Activated CD8-positive, alpha-beta memory T cell treated with anti-CD3 and anti-CD28 coated beads for 36 hours (primary cell): ENCODE results near the gene ATXN2. TPM values are rescaled to one million over a fixed set of nuclear protein-coding genes. Genes with fewer than 3 reads are reported as not detected.
"Not testable (repeated sequence)": the region's sequence is repeated elsewhere in the genome, so short reads cannot be mapped to it uniquely, and the experiment has no call there.

ENCODE experiments used
- CTCF ChIA-PET: fragments of 350-600 bp; sonication (Branson Sonifier 250); formaldehyde crosslinking; loops from one replicate; lab custom pipeline; 2021; ENCODE audit warnings: antibody characterized with exemption; lab: Charles Lee
- POLR2A ChIA-PET: fragments of 350-600 bp; sonication (Branson Sonifier 250); formaldehyde crosslinking; loops from one replicate; lab custom pipeline; 2021; ENCODE audit warnings: antibody characterized with exemption; lab: Charles Lee
- total RNA-seq, 2 experiments: library from RNA; stranded (reverse); gene quantifications; one replicate each; pipeline ENCODE4 v1.2.3, GENCODE V29; 2021

Gene ATXN2
- total RNA-seq, 2 experiments from 2014 or later, result 40.8 to 46.3 TPM

DNA sequence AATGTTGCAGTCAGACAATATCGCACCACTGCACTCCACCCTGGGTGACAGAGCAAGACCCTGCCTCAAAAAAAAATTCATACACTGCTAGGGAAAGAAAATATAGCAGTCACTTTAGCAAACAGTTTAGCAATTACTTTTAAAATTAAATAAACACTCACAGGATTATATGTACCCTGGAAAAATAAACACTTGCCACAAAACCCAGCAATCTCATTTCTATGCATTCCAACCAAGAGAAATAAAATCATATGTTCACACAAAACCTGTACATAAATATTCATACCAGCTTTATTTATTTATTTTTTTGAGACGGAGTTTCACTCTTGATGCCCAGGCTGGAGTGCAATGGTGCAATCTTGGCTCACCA lies 20.2 kb downstream of the ATXN2 start:
- CTCF ChIA-PET, result no interaction called here

DNA sequence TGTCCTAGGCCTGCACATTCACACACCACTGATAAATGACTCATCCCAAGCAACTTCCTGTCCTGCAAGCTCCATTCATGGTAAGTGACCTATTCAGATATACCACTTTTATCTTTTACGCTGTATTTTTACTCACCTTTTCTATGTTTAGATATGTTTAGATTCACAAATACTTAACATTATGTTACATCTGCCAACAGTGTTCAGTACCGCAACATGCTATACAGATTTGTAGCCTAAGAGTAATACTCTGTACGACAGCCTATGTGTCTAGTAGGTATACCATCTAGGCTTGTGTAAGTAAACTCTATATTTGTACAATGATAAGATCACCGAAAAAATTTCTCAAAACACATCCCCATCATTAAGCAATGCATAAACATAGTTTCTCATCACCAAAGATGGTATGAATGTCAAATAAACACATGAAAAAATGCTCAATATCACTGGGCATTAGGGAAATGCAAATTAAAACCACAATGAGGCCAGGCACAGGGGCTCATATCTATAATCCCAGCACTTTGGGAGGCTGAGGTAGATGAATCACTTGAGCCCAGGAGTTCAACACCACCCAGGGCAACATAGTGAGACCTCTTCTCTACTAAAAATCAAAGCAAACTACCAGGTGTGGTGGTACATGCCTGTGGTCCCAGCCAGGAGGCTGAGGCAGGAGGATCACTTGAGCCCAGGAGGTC lies 20.7 kb downstream of the ATXN2 start:
- ChIA-PET POLR2A (no interaction called here), CTCF (no interaction called here)

More for the DNA sequence above, 20.2 kb downstream of the ATXN2 start:
- POLR2A ChIA-PET, result no interaction called here

DNA sequence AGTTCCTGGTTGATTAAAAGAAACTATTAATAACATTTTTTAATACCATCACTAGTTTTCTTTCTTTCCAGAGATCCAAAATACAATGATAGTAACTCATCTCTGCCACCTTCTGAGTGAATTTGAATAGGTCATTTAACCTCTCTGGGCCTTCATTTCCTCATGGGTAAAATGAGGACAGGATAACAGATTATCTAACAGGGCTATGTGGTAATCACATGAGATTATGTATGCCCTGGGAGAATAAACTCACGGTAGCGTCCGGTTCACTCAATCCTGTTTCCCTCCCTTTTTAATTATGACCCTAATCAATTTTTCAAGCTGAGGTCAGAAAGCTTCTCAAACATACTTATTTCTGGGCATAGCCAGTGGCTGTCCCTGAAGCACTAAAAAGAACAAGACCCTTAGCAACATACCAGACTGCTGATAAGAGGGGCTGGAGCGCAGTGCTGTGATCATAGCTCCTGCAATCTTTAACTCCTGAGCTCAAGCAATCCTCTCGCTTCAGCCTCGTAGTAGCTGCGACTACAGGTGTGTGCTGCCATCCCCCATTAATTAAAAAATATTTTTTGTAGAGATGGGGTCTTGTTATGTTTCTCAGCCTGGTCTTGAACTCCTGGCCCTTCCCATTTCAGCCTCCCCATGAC lies 24.2 kb downstream of the ATXN2 start:
- ChIA-PET CTCF (no interaction called here), POLR2A (no interaction called here)

DNA sequence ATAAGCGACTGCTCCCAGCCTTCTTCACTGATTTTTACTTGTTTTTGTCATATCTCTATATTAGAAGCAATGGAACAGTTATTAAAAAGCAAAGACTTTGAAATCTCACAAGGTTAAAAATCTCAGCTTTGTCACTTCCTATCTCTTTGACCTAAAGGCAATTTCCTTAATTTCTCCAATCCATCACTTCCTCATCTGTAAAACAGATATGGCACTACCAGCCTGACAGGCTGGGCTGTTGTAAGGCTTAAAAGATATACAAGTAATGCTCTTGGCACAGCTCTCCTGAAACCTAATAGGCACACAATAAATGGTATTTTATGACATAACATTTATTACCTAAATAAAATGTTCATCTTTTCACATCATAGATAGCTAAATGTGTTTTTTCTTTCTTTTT lies 25.6 kb downstream of the ATXN2 start:
- ChIA-PET POLR2A (no interaction called here), CTCF (interaction anchor here (0.7 to 1.1 kb wide), 2 partner anchors 11 to 22 kb away, joined by 3 to 4 read pairs; no protein-coding TSS in a partner anchor)

DNA sequence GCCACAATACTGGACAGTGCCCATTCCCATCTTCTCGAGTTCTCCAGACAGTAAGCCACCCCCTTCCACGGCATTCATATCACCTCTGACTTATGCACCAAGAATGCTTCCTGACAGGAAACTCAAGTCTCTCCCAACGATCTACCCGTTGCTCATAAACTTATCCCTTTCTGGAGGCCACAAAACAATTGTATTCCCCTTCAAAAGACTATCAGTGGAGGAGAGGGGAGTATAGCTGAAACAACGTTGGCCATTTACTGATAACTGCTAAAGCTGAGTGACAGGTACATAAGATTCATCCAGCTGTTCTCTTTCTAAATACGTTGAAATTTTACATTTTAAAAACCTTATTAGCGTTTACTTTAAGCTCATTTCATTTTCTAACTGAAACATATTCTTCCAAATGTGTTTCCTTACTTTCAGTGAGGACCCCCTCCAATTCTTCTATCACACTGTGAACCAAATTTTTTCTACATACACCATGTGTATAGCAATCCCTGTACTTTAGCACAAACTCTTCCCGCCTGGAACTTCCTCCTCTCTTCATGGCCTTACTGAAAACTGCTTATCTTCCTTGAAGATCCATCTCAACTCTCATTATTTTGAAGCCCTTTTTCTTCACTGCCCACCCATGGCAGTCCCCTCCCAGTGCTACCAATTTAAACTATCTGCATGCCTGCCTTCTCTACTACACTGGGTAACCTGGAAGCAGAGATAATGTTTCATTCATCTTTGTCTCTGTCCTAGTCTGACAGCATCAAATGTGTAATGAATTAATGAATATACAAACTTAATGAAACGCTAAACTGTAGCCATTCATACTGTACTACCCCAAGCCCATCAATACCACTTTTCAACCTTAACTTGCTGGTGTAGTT lies 28.8 kb downstream of the ATXN2 start:
- POLR2A ChIA-PET, result no interaction called here
- CTCF ChIA-PET, result no interaction called here

DNA sequence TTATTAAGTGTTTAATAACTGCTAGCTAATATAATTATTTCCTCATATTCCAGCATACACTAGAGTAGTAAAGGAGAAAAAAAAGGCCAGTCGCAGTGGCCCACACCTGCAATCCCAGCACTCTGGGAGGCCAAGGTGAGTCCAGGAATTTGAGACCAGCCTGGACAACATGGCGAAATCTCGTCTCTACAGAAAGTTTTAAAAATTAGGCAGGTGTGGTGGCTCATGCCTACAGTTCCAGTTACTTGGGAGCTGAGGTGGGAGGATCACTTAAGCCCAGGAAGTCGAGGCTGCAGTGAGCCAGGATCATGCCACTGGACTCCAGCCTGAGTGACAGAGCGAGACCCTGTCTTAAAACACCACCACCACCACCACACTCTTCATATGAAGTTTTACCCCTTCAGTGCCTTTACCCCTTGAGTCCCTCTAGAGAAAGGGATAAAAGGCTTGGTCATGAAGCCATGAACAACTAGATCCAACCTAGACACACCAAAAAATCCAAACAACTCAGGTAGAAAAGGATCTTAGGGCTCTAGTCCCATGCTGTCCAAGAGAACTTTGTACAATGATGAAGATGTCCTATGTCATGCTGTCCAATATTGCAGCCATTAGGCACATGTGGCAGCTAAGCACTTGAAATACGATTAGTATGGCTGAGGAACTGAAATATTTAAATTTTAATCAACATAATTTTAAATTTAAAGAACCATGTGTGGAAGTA lies 29.6 kb downstream of the ATXN2 start:
- ChIA-PET CTCF (no interaction called here), POLR2A (no interaction called here)

DNA sequence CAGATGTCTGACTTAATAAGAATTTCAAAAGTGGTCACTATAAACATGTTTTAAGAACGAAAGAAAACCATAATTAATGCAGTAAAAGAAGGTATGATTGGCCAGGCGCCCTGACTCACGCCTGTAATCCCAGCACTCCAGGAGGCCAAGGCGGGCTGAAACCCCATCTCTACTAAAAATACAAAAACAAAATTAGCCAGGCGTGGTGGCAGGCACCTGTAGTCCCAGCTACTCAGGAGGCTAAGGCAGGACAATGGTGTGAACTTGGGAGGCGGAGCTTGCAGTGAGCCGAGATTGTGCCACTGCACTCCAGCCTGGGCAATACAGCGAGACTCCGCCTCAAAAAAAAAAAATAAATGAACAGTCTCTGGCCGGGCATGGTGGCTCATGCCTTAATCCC lies 38.3 kb downstream of the ATXN2 start:
- CTCF ChIA-PET, POLR2A ChIA-PET: not testable (repeated sequence)

DNA sequence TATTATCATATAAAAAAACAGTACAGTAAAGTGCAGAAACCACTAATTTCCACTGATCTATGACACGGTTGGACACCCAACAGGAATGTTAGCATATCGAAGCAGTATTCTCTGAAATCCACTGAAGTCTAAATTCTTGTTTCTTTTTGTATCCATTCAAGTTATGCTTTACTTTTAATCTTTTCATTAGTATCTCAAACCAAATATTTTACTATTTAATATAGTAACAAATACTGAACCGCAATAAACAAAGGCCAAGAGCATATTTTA lies 41.1 kb downstream of the ATXN2 start:
- POLR2A ChIA-PET, result no interaction called here

DNA sequence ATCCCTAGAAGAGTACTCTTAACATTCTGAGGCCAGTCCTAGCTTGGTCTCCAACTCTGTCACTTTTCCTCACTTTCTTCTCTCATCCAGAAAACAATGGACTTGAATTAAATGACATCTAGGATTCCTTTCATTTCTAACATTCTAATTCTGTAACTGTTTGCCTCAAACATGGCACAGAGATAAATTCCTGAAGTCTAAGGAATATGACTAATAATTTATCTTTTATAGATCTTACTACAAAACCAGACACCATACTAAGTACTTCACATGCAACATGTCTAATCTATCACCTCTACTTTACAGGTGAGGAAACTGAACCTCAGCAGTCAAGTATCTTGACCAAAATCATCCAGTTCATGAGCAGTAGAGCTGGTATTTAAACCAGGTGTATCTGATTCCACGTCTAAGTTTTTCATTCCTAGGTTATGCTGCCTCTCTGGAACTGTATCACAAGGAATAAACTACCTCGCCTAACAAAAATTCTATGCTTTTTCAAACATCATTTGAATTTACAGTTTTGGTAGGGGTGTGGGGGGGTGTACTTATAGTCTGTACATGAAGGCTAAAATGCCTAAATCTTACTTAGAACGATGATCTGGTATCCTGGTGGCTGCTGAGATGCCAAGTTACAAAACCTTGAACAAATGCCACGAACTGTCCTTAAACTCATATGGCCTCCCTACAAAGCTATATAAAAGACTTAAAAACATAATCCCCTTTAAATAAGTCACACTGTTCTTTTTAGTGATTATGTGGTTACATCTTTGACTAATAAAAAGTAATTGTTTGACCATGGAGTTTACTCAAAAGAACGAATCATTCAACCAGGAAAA lies 41.6 kb downstream of the ATXN2 start:
- ChIA-PET POLR2A (no interaction called here), CTCF (no interaction called here)

More for the DNA sequence above, 41.1 kb downstream of the ATXN2 start:
- CTCF ChIA-PET, result no interaction called here

DNA sequence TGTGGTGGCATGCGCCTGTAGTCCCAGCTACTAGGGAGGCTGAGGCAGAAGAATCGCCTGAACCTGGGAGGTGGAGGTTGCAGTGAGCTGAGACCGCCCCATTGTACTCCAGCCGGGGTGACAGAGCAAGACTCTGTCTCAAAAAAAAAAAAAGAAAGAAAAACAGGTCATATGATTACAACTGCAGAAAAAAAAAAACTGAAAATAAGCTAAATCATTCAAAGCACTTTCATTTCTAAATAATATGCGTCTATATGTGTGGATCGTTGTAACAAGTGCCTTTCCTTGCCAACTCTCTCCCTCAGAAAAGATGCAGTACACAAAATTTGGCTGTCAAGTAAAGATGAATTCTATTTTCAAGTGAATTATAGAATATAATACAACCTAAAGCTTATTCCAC lies 42.4 kb downstream of the ATXN2 start:
- ChIA-PET CTCF (interaction anchor here (0.6 kb wide), 1 partner anchor 123 kb away, joined by 3 read pairs; no protein-coding TSS in a partner anchor), POLR2A (no interaction called here)

DNA sequence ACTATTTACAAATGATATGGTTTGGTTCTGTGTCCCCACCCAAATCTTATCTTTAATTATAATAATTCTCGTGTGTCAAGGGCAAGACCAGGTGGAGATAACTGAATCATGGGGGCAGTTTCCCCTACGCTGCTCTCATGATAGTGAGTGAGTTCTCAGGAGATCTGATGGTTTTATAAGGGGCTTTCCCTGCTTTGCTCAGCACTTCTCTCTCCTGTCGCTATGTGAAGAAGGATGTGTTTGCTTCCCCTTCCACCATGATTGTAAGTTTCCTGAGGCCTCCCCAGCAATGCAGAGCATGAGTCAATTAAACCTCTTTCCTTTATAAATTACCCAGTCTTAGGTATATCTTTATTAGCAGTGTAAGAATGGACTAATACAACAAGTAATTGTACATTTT lies 43.8 kb downstream of the ATXN2 start:
- CTCF ChIA-PET, POLR2A ChIA-PET: not testable (repeated sequence)

DNA sequence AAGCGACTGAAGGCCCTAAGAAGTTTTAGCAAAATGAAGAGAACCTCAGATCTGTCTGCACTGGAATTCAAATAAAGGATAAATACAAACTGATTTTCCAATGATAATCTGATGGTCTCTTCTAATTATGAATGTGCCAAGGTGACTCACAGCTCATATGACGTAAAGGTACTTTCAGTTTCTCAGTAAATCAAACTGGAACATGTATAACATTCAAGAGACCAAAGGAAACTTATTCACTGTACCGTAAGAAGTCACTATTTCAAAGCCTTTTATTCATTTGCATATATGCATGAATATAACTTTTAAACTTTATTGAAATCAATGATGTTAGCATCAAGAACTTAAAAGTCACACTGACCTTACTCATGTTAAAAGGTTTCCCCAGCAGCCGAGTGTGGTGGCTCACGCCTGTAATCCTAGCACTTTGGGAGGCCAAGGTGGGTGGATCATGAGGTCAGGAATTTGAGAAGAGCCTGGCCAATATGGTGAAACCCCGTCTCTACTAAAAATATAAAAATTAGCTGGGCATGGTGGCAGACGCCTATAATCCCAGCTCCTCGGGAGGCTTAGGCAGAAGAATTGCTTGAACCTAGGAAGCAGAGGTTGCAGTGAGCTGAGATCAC lies 52.2 kb downstream of the ATXN2 start:
- CTCF ChIA-PET, result no interaction called here
- POLR2A ChIA-PET, result interaction anchor here (0.7 kb wide), 1 partner anchor 147 kb away, joined by 12 read pairs; no protein-coding TSS in a partner anchor

DNA sequence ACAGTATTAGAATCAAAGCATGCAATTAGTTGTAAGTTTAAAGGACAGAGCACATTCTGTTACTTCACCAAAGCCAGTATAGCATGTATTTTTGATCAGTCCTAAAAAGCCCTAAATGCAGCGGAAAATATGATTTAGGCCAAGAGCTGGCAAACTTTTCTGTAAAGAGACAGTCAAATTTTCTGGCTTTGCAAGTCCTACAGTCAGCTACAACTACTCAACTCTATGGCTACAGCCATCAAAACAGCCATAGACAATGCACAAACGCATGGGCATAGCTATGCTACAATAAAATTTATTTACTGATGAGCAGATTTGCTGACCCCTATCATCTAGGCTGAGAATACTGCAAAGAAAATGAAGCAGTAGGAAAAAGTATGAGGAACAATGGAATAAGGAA lies 52.9 kb downstream of the ATXN2 start:
- CTCF ChIA-PET, result interaction anchor here (0.6 kb wide), 1 partner anchor 18 kb away, joined by 3 read pairs; no protein-coding TSS in a partner anchor

DNA sequence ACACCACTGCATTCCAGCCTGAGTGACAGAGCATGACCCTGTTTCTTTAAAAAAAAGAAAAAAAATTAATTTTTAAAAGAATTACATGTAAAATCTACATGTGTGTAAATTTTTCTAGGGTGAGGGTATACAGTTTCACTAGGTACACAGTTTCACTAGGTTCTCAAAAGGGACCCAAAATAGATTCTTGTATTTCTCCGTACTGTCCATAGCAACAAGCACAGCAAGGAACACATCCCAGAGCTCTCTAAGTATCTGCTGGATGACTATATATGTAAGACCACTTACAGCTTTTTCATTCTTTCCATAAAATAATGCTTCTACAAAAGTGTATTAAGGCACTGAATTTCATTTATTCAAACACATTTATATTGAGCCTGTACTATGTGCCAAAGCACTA lies 55.1 kb downstream of the ATXN2 start:
- CTCF ChIA-PET, result interaction anchor here (1.2 kb wide), 1 partner anchor 147 kb away, joined by 5 read pairs; no protein-coding TSS in a partner anchor
- POLR2A ChIA-PET, result no interaction called here

More for the DNA sequence above, 52.9 kb downstream of the ATXN2 start:
- POLR2A ChIA-PET, result no interaction called here

DNA sequence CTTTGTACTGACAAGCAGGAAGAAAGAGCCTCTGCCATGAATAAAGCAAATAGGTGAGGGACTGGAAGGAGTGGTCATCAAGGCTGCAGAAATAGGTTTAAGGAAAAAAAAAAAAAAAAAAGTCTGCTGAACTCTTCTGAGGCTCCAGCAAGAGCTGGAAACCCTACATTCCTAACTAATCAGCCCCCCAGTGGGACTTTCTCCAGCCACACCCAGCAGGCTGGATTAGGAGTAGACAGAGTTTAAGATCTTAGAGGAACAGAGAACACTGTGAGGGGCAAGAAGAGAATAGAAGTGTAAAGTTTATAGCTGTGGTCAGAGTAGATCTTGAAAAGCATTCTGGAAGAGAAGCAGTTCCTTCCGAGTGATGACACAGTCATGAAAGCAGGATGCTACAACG lies 66.4 kb downstream of the ATXN2 start:
- CTCF ChIA-PET, result no interaction called here
- POLR2A ChIA-PET, result no interaction called here

DNA sequence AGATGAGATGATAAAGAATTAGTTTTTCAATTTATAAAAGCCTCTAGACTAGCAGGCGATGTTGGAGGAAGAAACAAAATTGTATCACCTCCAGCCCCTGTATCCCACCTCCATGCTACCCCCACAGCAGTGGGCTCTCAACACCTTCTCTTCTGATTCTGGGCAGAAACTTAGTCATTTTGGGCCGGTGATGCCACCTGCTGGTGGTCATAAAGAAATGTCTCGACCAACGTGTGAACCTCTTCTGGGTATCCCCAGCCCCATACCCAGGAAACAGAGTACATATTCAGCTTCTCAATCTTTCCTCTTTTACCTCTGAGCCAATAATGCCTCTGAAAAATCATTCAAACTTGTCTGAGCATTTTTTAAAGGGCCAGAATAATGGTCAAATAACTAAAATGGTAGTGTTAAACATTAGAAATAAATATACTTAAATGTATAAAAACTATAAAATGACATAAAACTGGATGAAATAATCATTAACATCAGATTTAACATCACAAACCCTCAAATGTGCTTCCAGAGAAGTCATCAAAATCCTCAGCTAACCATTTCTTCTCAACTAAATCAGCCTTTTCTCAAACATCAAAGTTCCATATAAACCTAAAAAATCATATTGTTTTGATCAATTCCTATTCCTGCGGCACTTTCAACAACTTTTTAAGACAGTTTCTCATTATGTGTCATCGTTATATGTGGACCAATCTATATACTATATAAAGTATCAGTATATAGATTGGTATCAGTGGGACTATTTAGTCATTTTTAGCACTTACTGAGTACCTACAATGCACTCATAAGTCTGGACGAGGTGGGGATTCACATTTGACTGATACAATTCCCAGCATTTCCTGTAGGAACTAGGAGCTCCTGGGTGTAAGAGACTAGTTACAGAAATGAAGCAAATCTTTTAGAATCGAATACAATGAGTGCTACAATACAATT lies 69.4 kb downstream of the ATXN2 start:
- POLR2A ChIA-PET, result no interaction called here

DNA sequence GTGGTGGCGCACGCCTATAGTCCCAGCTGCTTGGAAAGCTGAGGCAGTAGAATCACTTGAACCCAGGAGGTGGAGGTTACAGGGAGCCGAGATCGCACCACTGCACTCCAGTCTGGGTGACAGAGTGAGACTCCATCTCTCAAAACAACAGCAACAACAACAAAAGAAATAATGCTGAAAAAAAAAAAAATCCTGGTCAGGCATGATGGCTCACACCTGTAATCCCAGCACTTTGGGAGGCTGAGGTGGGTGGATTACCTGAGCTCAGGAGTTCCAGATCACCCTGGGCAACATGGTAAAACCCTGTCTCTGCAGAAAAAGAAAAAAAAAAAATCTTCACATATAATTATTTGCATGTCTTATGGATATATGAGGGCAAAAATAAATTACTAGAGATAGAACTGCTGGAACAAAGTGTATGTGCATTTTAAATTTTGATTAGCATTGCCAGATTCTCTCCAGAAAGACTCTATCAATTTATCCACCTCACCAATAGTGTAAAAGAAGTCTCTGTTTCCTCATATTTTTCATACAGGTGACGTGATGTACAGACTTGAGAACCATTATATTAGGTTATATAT lies 75.4 kb downstream of the ATXN2 start:
- CTCF ChIA-PET, result interaction anchor here (1.1 kb wide), 1 partner anchor 127 kb away, joined by 4 read pairs; no protein-coding TSS in a partner anchor

More for the DNA sequence above, 69.4 kb downstream of the ATXN2 start:
- CTCF ChIA-PET, result interaction anchor here (0.7 to 1.7 kb wide), 4 partner anchors 10 to 133 kb away, joined by 3 to 12 read pairs (median 4); no protein-coding TSS in a partner anchor

More for the DNA sequence above, 75.4 kb downstream of the ATXN2 start:
- POLR2A ChIA-PET, result no interaction called here
